ENCODE data around the gene PIK3CB. TPM values are rescaled to one million over a fixed set of nuclear protein-coding genes. Genes with fewer than 3 reads are reported as not detected.

PIK3CB gene
- total and polyA plus RNA-seq, 2 donors = 11.7 to 20.2 TPM

DNA sequence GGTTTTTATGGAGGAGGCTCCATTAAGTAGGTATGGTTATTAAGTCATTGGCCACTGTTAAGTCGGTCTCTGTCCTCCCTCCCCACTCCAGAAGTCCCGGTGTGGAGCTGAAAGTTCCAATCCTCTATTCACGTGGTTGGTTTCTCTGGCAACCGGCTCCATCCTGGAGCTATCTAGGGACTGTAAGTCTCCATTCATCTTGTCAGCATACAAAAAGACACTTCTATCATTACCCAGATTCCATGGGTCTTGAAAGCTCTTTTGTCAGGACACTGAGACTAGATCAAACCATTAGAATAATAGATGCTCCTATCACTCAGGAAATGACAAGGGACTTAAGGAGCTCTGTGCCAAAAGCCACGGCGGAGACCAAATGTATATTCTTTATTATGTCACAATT is 110.3 kb downstream of the PIK3CB start:
- Histone ChIP-seq H3K4me3 (ENCODE audit: low read length in 2 of 2) (no peak overlapping the region), H3K36me3 (ENCODE audit: control insufficient read depth in 2 of 2, insufficient read depth in 2 of 2, low read length in 1 of 2) (peaks cover 0 to 3% of the 10 kb centered on the region in 2 donors), H3K27me3 (ENCODE audit: control insufficient read depth in 2 of 2, insufficient read depth in 1 of 2, low read length in 1 of 2) (no peaks in the 10 kb centered on the region), H3K9me3 (ENCODE audit: control insufficient read depth in 2 of 2, insufficient read depth in 1 of 2, low read length in 1 of 2) (no peaks in the 10 kb centered on the region), H3K4me1 (ENCODE audit: control insufficient read depth in 2 of 2, insufficient read depth in 2 of 2, low read length in 2 of 2) (peaks cover 0 to 2% of the 10 kb centered on the region in 2 donors), H3K27ac (ENCODE audit: low read depth in 1 of 2, low read length in 1 of 2) (no peak overlapping the region)
- DNase-seq (ENCODE audit: low read depth in 6 of 9, low spot score in 9 of 9) = no peak
- 94% methylated on average over 6 of the region's 6 CpGs for WGBS

- H3K9me3 ChIP-seq (ENCODE audit: control insufficient read depth in 2 of 2, insufficient read depth in 1 of 2, low read length in 1 of 2) = no peaks in the 10 kb centered on the region
- H3K36me3 ChIP-seq (ENCODE audit: control insufficient read depth in 2 of 2, insufficient read depth in 2 of 2, low read length in 1 of 2) = no peaks in the 10 kb centered on the region
- no peak for DNase-seq (ENCODE audit: low read depth in 6 of 9, low spot score in 9 of 9)
- H3K27ac ChIP-seq (ENCODE audit: low read depth in 1 of 2, low read length in 1 of 2) = no peak overlapping the region
- H3K4me1 ChIP-seq (ENCODE audit: control insufficient read depth in 2 of 2, insufficient read depth in 2 of 2, low read length in 2 of 2) = no peaks in the 10 kb centered on the region
- WGBS = 93% methylated on average over 1 of the region's 1 CpG
- no peaks in the 10 kb centered on the region for H3K27me3 ChIP-seq (ENCODE audit: control insufficient read depth in 2 of 2, insufficient read depth in 1 of 2, low read length in 1 of 2)
- no peak overlapping the region for H3K4me3 ChIP-seq (ENCODE audit: low read length in 2 of 2)
These were observed 115.9 kb downstream of the PIK3CB start for GRCh38 chr3:138718849-138719248.

GRCh38 chr3:138717348-138717747 is 117.4 kb downstream of the PIK3CB start:
- 94% methylated on average over 2 of the region's 2 CpGs for WGBS
- no peak overlapping the region for H3K27ac ChIP-seq (ENCODE audit: low read depth in 1 of 2, low read length in 1 of 2)
- H3K36me3 ChIP-seq (ENCODE audit: control insufficient read depth in 2 of 2, insufficient read depth in 2 of 2, low read length in 1 of 2) = no peaks in the 10 kb centered on the region
- H3K4me1 ChIP-seq (ENCODE audit: control insufficient read depth in 2 of 2, insufficient read depth in 2 of 2, low read length in 2 of 2) = no peaks in the 10 kb centered on the region
- DNase-seq (ENCODE audit: low read depth in 6 of 9, low spot score in 9 of 9) = no peak
- H3K4me3 ChIP-seq (ENCODE audit: low read length in 2 of 2) = no peak overlapping the region
- no peaks in the 10 kb centered on the region for H3K27me3 ChIP-seq (ENCODE audit: control insufficient read depth in 2 of 2, insufficient read depth in 1 of 2, low read length in 1 of 2)
- H3K9me3 ChIP-seq (ENCODE audit: control insufficient read depth in 2 of 2, insufficient read depth in 1 of 2, low read length in 1 of 2) = no peaks in the 10 kb centered on the region

GRCh38 chr3:138712086-138712485 is 122.6 kb downstream of the PIK3CB start:
- Histone ChIP-seq H3K4me1 (ENCODE audit: control insufficient read depth in 2 of 2, insufficient read depth in 2 of 2, low read length in 2 of 2) (no peaks in the 10 kb centered on the region), H3K36me3 (ENCODE audit: control insufficient read depth in 2 of 2, insufficient read depth in 2 of 2, low read length in 1 of 2) (peaks cover 3 to 6% of the 10 kb centered on the region in 2 donors), H3K27me3 (ENCODE audit: control insufficient read depth in 2 of 2, insufficient read depth in 1 of 2, low read length in 1 of 2) (no peaks in the 10 kb centered on the region), H3K4me3 (ENCODE audit: low read length in 2 of 2) (no peak overlapping the region), H3K27ac (ENCODE audit: low read depth in 1 of 2, low read length in 1 of 2) (no peak overlapping the region), H3K9me3 (ENCODE audit: control insufficient read depth in 2 of 2, insufficient read depth in 1 of 2, low read length in 1 of 2) (no peaks in the 10 kb centered on the region)
- 97% methylated on average over 4 of the region's 4 CpGs for WGBS
- DNase-seq (ENCODE audit: low read depth in 6 of 9, low spot score in 9 of 9) = no peak

- no peak overlapping the region for H3K4me3 ChIP-seq (ENCODE audit: low read length in 2 of 2)
- H3K9me3 ChIP-seq (ENCODE audit: control insufficient read depth in 2 of 2, insufficient read depth in 1 of 2, low read length in 1 of 2) = no peaks in the 10 kb centered on the region
- no peaks in the 10 kb centered on the region for H3K4me1 ChIP-seq (ENCODE audit: control insufficient read depth in 2 of 2, insufficient read depth in 2 of 2, low read length in 2 of 2)
- 100% methylated on average over 1 of the region's 1 CpG for WGBS
- H3K36me3 ChIP-seq (ENCODE audit: control insufficient read depth in 2 of 2, insufficient read depth in 2 of 2, low read length in 1 of 2) = peaks cover 3 to 13% of the 10 kb centered on the region in 2 donors
- H3K27ac ChIP-seq (ENCODE audit: low read depth in 1 of 2, low read length in 1 of 2) = no peak overlapping the region
- DNase-seq (ENCODE audit: low read depth in 6 of 9, low spot score in 9 of 9) = no peak
- no peaks in the 10 kb centered on the region for H3K27me3 ChIP-seq (ENCODE audit: control insufficient read depth in 2 of 2, insufficient read depth in 1 of 2, low read length in 1 of 2)
These were observed 129.1 kb downstream of the PIK3CB start for GRCh38 chr3:138705675-138706074.

DNA sequence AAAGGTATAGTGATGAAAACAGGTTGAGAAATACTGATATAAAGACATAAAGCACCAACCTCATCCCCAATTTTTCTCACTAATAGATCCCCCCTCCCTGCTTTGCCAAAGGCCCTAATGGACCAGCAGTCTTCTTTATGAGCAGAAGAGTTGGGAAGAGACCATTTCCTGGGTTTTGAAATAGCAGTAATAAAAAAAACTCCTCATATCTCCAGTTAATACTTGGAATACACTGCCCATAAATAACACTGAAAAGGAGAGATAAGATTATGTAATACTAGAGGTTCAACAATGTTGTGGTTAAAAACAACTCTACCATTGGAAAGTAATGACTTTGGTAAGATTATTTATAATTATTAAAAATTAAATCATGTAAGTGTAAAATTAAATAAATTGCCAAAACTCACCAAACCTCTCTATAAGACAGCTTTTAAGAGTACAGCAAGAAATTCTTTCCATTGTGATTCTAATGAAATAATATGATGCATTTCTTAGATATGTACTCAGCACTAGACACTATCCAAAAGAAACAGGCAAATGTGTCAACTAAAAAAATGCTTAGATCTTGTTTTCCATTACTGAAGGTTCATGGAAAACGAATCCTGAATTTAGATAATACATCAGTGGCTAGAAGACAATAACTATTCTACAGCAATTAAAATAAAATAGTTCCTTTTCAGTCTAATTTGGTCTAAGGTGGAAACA is 137.9 kb downstream of the PIK3CB start:
- WGBS = 98% methylated on average over 1 of the region's 1 CpG
- H3K36me3 ChIP-seq (ENCODE audit: control insufficient read depth in 2 of 2, insufficient read depth in 2 of 2, low read length in 1 of 2) = peaks cover 8 to 11% of the 10 kb centered on the region in 2 donors

GRCh38 chr3:138694287-138695007 is 140.3 kb downstream of the PIK3CB start:
- H3K36me3 ChIP-seq (ENCODE audit: control insufficient read depth in 2 of 2, insufficient read depth in 2 of 2, low read length in 1 of 2) = peaks cover 8 to 9% of the 10 kb centered on the region in 2 donors
- H3K9me3 ChIP-seq (ENCODE audit: control insufficient read depth in 2 of 2, insufficient read depth in 1 of 2, low read length in 1 of 2) = peaks cover 0 to 3% of the 10 kb centered on the region in 2 donors
- no peak overlapping the region for H3K4me3 ChIP-seq (ENCODE audit: low read length in 2 of 2)
- H3K27ac ChIP-seq (ENCODE audit: low read depth in 1 of 2, low read length in 1 of 2) = no peak overlapping the region
- 98% methylated on average over 8 of the region's 8 CpGs for WGBS
- H3K4me1 ChIP-seq (ENCODE audit: control insufficient read depth in 2 of 2, insufficient read depth in 2 of 2, low read length in 2 of 2) = no peaks in the 10 kb centered on the region
- no peaks in the 10 kb centered on the region for H3K27me3 ChIP-seq (ENCODE audit: control insufficient read depth in 2 of 2, insufficient read depth in 1 of 2, low read length in 1 of 2)
- no peak for DNase-seq (ENCODE audit: low read depth in 6 of 9, low spot score in 9 of 9)

More for the DNA sequence above, 137.9 kb downstream of the PIK3CB start:
- DNase-seq (ENCODE audit: low read depth in 6 of 9, low spot score in 9 of 9) = no peak
- no peak overlapping the region for H3K27ac ChIP-seq (ENCODE audit: low read depth in 1 of 2, low read length in 1 of 2)
- no peak overlapping the region for H3K4me3 ChIP-seq (ENCODE audit: low read length in 2 of 2)
- H3K4me1 ChIP-seq (ENCODE audit: control insufficient read depth in 2 of 2, insufficient read depth in 2 of 2, low read length in 2 of 2) = no peaks in the 10 kb centered on the region
- H3K9me3 ChIP-seq (ENCODE audit: control insufficient read depth in 2 of 2, insufficient read depth in 1 of 2, low read length in 1 of 2) = peaks cover 0 to 3% of the 10 kb centered on the region in 2 donors
- H3K27me3 ChIP-seq (ENCODE audit: control insufficient read depth in 2 of 2, insufficient read depth in 1 of 2, low read length in 1 of 2) = no peaks in the 10 kb centered on the region

DNA sequence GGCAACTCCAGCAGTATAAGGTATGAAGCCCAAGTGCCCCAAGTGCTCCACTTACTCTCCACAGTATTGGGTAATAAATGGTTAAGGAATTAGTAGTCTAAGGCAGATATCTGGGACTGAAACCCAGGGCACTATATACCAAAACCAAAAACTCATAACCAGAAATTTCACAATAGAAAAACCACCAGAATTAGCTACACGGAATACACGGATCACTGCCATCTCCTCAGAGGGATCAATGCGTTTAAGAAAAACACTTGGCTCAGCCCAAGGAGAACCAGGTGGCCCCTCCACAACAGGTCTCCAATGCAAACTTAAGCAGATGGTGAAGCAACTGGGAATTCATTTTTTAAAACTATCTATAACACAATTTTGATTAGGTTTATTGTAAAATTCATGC is 142.6 kb downstream of the PIK3CB start:
- H3K27me3 ChIP-seq (ENCODE audit: control insufficient read depth in 2 of 2, insufficient read depth in 1 of 2, low read length in 1 of 2) = no peaks in the 10 kb centered on the region
- H3K9me3 ChIP-seq (ENCODE audit: control insufficient read depth in 2 of 2, insufficient read depth in 1 of 2, low read length in 1 of 2) = no peaks in the 10 kb centered on the region
- no peak overlapping the region for H3K4me3 ChIP-seq (ENCODE audit: low read length in 2 of 2)
- peaks cover 0 to 3% of the 10 kb centered on the region in 2 donors for H3K4me1 ChIP-seq (ENCODE audit: control insufficient read depth in 2 of 2, insufficient read depth in 2 of 2, low read length in 2 of 2)
- H3K36me3 ChIP-seq (ENCODE audit: control insufficient read depth in 2 of 2, insufficient read depth in 2 of 2, low read length in 1 of 2) = peaks cover 4 to 12% of the 10 kb centered on the region in 2 donors
- no peak overlapping the region for H3K27ac ChIP-seq (ENCODE audit: low read depth in 1 of 2, low read length in 1 of 2)
- no peak for DNase-seq (ENCODE audit: low read depth in 6 of 9, low spot score in 9 of 9)
- 96% methylated on average over 3 of the region's 3 CpGs for WGBS

- WGBS = 44% methylated on average over 1 of the region's 1 CpG
- no peaks in the 10 kb centered on the region for H3K9me3 ChIP-seq (ENCODE audit: control insufficient read depth in 2 of 2, insufficient read depth in 1 of 2, low read length in 1 of 2)
- H3K27ac ChIP-seq (ENCODE audit: low read depth in 1 of 2, low read length in 1 of 2) = no peak overlapping the region
- no peaks in the 10 kb centered on the region for H3K27me3 ChIP-seq (ENCODE audit: control insufficient read depth in 2 of 2, insufficient read depth in 1 of 2, low read length in 1 of 2)
- no peak overlapping the region for H3K4me3 ChIP-seq (ENCODE audit: low read length in 2 of 2)
- no peak for DNase-seq (ENCODE audit: low read depth in 6 of 9, low spot score in 9 of 9)
- H3K36me3 ChIP-seq (ENCODE audit: control insufficient read depth in 2 of 2, insufficient read depth in 2 of 2, low read length in 1 of 2) = peaks cover 4 to 12% of the 10 kb centered on the region in 2 donors
- peaks cover 0 to 3% of the 10 kb centered on the region in 2 donors for H3K4me1 ChIP-seq (ENCODE audit: control insufficient read depth in 2 of 2, insufficient read depth in 2 of 2, low read length in 2 of 2)
These were observed 143.4 kb downstream of the PIK3CB start for GRCh38 chr3:138691351-138691750.

Measured in thymus (tissue), 11 donors.